Ramos (cell line): Measurements from ENCODE around the gene DNAJB2.
"Not testable (repeated sequence)": the region's sequence is repeated elsewhere in the genome, so short reads cannot be mapped to it uniquely, and the experiment has no call there.

Source experiments
- in situ Hi-C: fragments of 300-500 bp; cut with MboI; formaldehyde crosslinking; loops from one replicate; pipeline ENCODE4 v1.14.3; 2022; ENCODE audit warnings: low sequenced_read_pairs; ENCODE audit not compliant: unreplicated experiment

Gene DNAJB2

DNA sequence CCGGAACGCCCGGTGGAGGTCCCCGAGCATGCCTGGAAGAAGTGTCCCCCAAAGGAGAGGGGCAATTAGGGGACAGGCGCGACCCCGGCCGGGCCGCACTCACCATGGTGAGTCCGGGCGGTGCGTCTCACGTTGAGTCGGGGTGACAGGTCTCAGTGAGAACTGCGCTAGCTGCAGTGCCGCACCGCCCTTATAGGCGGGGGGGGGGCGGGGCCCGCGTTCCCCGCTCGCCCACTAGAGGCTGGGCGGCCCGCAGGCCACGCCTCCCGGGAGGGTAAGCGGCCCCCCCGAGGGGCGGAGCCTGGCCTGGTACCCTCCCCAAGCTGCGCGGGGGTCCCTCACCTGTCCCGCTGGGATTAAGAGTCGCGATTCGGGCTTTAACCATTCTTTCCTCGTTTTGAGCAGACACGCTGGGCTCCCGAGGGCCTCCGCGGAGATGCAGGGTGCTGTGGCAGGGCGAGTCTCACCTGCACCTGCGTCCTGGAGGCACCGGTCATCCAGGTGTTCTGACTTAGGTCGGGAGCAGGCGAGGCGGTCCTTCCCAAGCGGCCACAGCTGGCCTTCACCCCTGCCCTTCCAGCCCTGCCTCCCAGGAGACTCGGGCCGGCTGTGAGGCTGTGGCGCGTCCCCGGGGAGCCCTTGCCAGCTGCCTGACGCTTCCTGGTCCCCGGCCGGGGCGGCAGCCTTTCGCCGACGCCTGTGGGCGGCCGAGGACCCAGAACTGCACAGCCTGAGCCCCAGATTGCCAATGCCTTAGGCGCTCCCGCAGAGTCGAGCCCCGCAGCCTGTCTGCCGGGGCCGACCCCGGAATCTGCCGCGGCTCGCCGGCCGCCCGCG, 25.2 kb upstream of the DNAJB2 start, which contains the start of gene TUBA4A:
Gene TUBA4A, minus strand, starts transcription at position 166 of the 837 bp plus-strand sequence. Its CDS starts 60 bp downstream, at position 106.
- in situ Hi-C loops, result no loop called here

GRCh38 chr2:219254590-219255201, 24.5 kb upstream of the DNAJB2 start:
- in situ Hi-C loops, result no loop called here

DNA sequence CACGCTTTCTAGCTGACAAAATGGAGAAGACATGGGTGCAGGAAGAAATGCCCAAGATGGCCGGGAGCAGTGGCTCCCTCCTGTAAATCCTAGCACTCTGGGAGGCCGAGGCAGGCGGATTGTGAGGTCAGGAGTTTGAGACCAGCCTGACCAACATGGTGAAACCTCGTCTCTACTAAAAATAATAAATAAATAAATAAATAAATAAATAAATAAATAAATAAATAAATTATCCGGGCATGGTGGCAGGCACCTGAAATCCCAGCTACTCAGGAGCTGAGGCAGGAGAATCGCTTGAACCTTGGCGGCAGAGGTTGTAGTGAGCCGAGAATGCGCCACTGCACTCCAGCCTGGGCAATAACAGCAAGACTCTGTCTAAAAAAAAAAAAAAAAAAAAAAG, 20.2 kb upstream of the DNAJB2 start:
- in situ Hi-C loops, result not testable (repeated sequence)

DNA sequence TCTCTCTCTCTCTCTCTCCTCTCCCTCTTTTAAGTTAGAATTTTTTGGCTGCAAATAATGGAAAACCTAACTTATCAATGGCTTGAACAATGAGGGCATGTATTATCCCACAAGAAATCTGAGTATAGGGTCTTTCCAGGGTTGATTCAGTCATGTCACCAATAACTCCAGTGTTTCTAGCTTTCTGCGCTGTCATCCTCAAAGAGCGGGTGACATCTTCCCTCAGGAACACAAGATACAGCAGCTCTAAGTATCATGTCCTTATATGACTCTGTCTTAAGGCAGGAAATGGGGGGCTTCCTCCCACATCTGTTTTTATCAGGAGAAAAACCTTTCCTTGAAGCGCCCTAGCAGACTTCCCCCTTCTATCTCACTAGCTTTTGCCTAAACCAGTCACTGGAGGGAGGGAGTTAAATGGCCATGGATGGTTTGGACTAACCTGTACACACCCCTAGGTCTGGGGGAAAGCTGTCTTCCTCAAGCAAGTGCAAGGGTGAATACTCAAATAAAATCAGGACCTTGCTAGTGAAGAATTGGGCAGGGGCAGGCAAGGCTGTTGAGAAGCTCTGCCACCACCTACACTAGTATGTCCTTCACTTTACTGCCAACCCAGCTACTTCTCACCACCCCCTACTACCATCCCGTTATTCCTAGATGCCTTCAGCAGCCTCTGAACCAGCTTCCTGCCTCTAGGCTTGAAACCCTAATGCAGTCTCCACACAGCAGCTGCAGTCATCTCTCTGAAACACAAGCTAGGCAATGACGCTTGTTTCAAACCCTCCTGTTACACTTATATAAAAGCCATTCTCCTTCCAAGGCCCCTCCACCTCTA, 17.9 kb upstream of the DNAJB2 start:
- in situ Hi-C loops, result no loop called here

- in situ Hi-C loops, result no loop called here
Measured at GRCh38 chr2:219266232-219266631, 12.9 kb upstream of the DNAJB2 start.

- in situ Hi-C loops, result no loop called here
Measured at GRCh38 chr2:219266886-219267285, 12.3 kb upstream of the DNAJB2 start.

- in situ Hi-C loops, result no loop called here
Measured at GRCh38 chr2:219268294-219268693, 10.9 kb upstream of the DNAJB2 start.

- in situ Hi-C loops, result no loop called here
Measured at GRCh38 chr2:219269362-219270054, 9.7 kb upstream of the DNAJB2 start.

GRCh38 chr2:219270055-219270372, 9.2 kb upstream of the DNAJB2 start:
- in situ Hi-C loops, result no loop called here

DNA sequence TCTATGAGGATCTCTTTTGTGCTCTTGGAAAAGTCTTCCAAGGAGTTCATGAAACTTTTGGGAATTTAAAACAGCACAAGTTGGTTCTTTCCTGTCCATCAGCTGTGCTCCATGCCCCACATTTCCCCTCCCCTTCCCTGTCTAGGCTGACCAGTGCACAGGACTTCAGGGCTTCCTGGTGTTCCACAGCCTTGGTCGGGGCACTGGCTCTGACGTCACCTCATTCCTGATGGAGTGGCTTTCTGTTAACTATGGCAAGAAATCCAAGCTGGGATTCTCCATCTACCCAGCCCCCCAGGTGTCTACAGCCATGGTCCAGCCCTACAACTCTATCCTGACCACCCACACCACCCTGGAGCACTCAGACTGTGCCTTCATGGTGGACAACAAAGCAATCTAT, 8.1 kb upstream of the DNAJB2 start:
- in situ Hi-C loops, result no loop called here

DNA sequence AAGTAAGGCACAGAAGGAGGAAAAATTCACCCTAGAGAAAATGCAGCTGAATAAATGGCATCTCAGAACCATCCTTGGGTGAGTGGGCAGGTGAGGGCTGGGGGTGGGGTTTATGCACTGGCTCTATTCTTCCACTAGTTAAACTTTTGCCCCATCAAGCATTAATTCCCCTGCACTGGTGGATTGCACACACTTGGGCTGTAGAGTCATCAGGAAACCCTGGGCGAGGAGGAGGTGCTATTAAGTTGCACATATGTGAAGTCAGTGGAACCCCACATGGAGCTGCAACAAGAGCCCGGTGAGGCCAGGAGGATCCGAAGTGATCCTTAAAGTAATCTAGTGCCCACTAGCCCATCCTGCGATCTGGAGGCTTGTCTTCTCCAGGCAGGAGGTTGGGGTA, 6.8 kb upstream of the DNAJB2 start:
- in situ Hi-C loops, result no loop called here

- in situ Hi-C loops, result no loop called here
Measured at GRCh38 chr2:219272995-219273394, 6.2 kb upstream of the DNAJB2 start.

DNA sequence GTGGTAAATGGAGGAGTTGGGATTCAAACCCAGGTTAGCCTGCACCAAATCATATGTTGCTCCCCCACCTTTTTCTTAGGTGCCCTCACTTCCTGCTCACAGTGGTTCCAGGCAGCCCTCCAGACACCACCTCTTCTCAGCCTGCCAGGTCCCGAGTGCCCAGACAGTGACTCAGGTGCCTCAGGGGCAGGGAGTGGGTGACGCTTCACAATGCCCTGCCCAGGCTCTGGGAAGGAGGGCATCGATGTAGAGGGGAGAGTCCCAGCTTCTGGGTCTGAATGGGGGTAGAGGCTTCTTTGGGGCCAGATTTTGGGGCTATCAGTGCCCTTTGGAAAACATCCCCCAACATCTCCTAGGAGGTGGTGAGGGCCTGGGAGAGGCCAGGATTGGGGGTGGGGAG, 5.2 kb upstream of the DNAJB2 start:
- in situ Hi-C loops, result no loop called here

GRCh38 chr2:219274361-219274921, 4.7 kb upstream of the DNAJB2 start:
- in situ Hi-C loops, result no loop called here

DNA sequence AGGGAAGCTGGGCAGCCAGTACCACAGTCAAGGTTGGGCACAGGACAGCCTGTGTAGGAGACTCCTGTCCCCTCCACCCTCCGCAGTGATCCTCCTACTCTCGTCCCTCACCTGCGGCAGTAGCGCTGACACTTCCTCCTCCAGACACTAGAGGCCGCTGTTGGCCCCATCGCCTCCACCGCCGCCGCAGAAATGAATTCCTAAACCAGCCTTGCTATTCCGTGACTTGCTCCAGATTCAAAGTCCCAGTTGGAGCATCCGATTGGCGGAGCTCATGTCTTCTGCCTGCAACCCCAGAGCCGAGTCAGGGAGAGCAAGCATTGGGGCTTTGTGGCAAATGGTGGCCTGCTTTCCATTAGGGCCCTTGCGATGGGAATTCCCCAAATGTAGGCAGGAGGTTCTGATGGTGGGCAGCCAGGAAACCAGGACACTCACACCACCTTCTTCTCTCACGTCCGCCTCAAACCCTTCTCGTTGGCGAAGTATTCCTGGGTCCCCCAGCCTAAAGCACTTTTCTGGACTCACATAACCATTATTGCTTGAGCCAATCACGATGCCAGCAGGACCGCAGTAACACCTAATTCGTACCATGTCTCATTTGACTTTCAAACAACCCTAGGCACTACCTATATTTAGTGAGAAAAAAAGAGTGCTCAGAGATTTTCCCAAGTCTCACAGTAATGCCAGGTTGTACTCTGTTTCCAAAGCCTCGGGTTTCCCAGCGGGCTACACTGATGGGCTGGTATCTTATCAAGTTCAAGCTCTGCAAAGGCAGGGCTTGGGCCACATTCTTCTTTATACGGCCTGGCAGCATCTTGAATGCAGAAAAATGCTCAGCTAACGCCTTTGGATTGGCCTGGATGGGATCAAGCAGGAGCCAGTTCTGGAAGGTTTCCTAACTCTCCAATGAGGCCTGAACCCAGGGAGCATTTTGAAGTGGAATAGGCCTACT, 1.2 kb upstream of the DNAJB2 start:
- in situ Hi-C loops, result no loop called here

DNA sequence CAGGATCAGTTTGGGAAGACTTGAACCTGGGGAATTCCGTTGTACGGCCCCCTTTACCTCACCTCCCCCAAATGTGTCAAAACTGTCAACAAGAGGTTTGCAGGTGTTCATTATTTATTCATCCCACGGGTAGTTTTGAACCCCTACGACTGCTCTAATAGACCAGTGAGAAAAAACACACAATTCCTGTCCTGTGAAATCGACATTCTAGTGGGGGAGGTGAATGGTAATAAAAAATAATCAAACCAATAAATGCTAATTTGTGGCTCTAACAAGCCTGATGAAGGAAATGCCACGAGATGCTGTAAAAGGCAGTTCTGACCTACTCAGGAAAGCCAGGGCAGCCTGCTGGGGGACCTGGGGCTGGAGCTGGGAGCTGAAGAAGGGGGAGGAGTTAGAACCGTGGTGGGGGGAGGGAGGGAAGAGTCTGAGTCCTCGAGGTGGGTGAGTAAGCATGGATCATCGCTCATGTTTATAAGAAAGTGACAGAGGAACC, 463 bp upstream of the DNAJB2 start:
- in situ Hi-C loops, result no loop called here

- in situ Hi-C loops, result no loop called here
Measured at GRCh38 chr2:219279916-219280516, 850 bp downstream of the DNAJB2 start.

DNA sequence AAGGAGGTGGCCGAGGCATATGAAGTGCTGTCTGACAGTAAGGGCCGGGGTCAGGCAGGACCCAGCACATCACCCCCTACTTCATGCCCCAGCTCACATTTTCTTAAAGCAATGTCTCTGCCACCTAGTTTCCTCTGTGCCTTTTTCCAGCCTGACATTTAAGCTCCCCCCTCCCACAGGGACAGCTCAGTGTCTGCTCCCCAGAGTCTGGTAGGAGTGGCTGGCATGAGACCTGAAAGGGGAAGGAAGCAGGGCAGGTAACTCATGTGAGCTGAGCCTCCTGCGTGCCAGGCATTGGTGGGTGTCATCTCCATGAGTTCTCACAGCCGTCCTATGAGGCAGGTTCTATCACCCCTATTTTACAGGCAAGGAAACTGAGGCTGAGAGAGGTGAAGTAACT, 1.5 kb downstream of the DNAJB2 start:
- in situ Hi-C loops, result no loop called here

GRCh38 chr2:219281588-219281987, 2.4 kb downstream of the DNAJB2 start:
- in situ Hi-C loops, result no loop called here
